ENCODE measurements around the gene PROK2.

PROK2 gene

DNA sequence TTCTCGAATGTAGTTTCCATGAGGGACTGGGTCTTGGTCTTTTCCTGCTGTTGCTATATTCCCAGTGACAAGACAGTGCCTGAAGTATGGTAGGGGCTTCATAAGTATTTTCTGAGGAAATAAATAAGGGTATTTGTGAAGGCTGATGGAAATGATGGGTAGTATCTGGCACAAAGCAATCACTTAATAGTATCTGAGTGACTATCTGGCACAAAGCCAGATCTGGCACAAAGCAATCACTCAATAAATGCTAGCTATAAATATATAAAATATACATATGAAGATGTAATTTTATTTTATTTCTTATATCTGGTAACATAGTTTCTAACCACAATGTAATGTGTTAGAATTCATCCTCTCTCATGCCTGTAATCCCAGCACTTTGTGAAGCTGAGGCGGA, 20.7 kb upstream of the PROK2 start:
- Histone ChIP-seq H3K9ac (ENCODE audit: low read length) (no peak overlapping the region), H3K79me1 (ENCODE audit: low read length) (no peaks in the 10 kb centered on the region), H4K8ac (ENCODE audit: low read depth, low read length) (no peak overlapping the region), H3K4me1 (ENCODE audit: control insufficient read depth in 1 of 2, insufficient read depth in 2 of 2, low read length in 2 of 2) (no peaks in the 10 kb centered on the region), H4K91ac (ENCODE audit: low read depth, low read length) (no peak overlapping the region), H3K23ac (ENCODE audit: low read length) (no peak overlapping the region), H2BK5ac (ENCODE audit: low read depth, low read length, poor library complexity) (no peak overlapping the region), H3K4ac (ENCODE audit: low read depth, low read length) (no peak overlapping the region), H3K4me2 (ENCODE audit: low read length) (no peak overlapping the region), H3K18ac (ENCODE audit: low read length) (no peak overlapping the region), H4K12ac (ENCODE audit: low read depth, low read length) (no peak overlapping the region), H3K36me3 (ENCODE audit: control insufficient read depth in 1 of 2, insufficient read depth in 2 of 2, low read length in 2 of 2) (no peaks in the 10 kb centered on the region), H3K27me3 (ENCODE audit: insufficient read depth, low read length) (no peaks in the 10 kb centered on the region), H2BK12ac (ENCODE audit: low read length) (no peak overlapping the region), H3K9me3 (ENCODE audit: insufficient read depth, low read depth, low read length) (peaks cover 2% of the 10 kb centered on the region), H3K14ac (ENCODE audit: low read length) (no peak overlapping the region), H3K79me2 (ENCODE audit: control insufficient read depth, insufficient read depth, low read length, poor library complexity) (no peaks in the 10 kb centered on the region), H2AK5ac (ENCODE audit: low read length) (no peak overlapping the region), H2AFZ (ENCODE audit: insufficient read depth, low read length, poor library complexity) (no peak overlapping the region), H3K27ac (ENCODE audit: low read depth, low read length) (no peak overlapping the region), H2BK120ac (ENCODE audit: insufficient read depth, low read length, poor library complexity) (no peak overlapping the region), H3K4me3 (ENCODE audit: low read depth, low read length) (no peak overlapping the region)
- no peak for DNase-seq
- WGBS (ENCODE audit: extremely low coverage, insufficient coverage, insufficient read length), result no CpG with 5 or more reads among the region's 2 CpGs

DNA sequence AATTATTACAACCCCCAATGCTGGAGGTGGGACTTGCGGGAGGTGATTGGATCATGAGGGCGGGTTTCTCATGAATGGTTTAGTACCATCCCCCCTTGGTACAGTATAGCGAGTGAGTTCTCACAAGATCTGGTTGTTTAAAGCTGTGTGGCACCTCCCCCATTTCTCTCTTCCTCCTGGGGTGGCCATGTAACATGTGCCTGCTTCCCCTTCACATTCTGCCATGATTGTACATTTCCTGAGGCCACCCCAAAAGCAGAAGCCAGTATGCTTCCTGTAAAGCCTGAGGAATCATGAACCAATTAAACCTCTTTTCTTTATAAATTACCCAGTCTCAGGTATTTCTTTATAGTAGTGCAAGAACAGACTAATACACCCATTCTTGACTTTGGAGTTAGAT, 20.3 kb upstream of the PROK2 start:
- no peak overlapping the region for H2BK120ac ChIP-seq (ENCODE audit: insufficient read depth, low read length, poor library complexity)
- no peaks in the 10 kb centered on the region for H3K27me3 ChIP-seq (ENCODE audit: insufficient read depth, low read length)
- H2AK5ac ChIP-seq (ENCODE audit: low read length), result no peak overlapping the region
- H4K91ac ChIP-seq (ENCODE audit: low read depth, low read length), result no peak overlapping the region
- no peak overlapping the region for H3K27ac ChIP-seq (ENCODE audit: low read depth, low read length)
- no peaks in the 10 kb centered on the region for H3K79me1 ChIP-seq (ENCODE audit: low read length)
- H3K4ac ChIP-seq (ENCODE audit: low read depth, low read length), result no peak overlapping the region
- no peak overlapping the region for H3K23ac ChIP-seq (ENCODE audit: low read length)
- H3K4me1 ChIP-seq (ENCODE audit: control insufficient read depth in 1 of 2, insufficient read depth in 2 of 2, low read length in 2 of 2), result no peaks in the 10 kb centered on the region
- H2BK5ac ChIP-seq (ENCODE audit: low read depth, low read length, poor library complexity), result no peak overlapping the region
- H3K36me3 ChIP-seq (ENCODE audit: control insufficient read depth in 1 of 2, insufficient read depth in 2 of 2, low read length in 2 of 2), result no peaks in the 10 kb centered on the region
- DNase-seq, result no peak
- peaks cover 2% of the 10 kb centered on the region for H3K9me3 ChIP-seq (ENCODE audit: insufficient read depth, low read depth, low read length)
- WGBS (ENCODE audit: extremely low coverage, insufficient coverage, insufficient read length), result no CpG with 5 or more reads among the region's 3 CpGs
- no peak overlapping the region for H3K4me2 ChIP-seq (ENCODE audit: low read length)
- no peak overlapping the region for H2AFZ ChIP-seq (ENCODE audit: insufficient read depth, low read length, poor library complexity)
- H3K79me2 ChIP-seq (ENCODE audit: control insufficient read depth, insufficient read depth, low read length, poor library complexity), result no peaks in the 10 kb centered on the region
- no peak overlapping the region for H2BK12ac ChIP-seq (ENCODE audit: low read length)
- H3K18ac ChIP-seq (ENCODE audit: low read length), result no peak overlapping the region
- no peak overlapping the region for H3K9ac ChIP-seq (ENCODE audit: low read length)
- no peak overlapping the region for H4K8ac ChIP-seq (ENCODE audit: low read depth, low read length)
- H4K12ac ChIP-seq (ENCODE audit: low read depth, low read length), result no peak overlapping the region
- no peak overlapping the region for H3K4me3 ChIP-seq (ENCODE audit: low read depth, low read length)
- no peak overlapping the region for H3K14ac ChIP-seq (ENCODE audit: low read length)

DNA sequence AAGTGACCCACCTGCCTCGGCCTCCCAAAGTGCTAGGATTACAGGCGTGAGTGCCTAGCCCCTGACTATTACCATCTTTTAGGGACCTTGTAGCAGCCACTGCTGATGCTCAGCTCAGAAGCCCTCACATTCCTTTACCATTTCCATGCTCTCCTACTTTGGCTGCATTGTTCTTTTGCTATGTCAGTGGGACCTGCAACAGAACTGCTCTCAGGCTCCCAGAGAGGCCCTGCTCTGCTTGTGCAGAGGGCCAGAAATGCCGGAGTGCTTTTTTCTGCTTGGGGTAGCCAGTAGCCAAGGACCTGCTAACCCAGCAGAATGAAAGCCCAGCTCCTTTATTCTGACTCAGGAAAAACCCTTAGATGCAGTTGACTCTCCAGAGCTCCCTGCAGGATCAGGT, 18.3 kb upstream of the PROK2 start:
- H3K4me3 ChIP-seq (ENCODE audit: low read depth, low read length), result no peak overlapping the region
- H3K23ac ChIP-seq (ENCODE audit: low read length), result no peak overlapping the region
- H3K18ac ChIP-seq (ENCODE audit: low read length), result no peak overlapping the region
- H2BK5ac ChIP-seq (ENCODE audit: low read depth, low read length, poor library complexity), result no peak overlapping the region
- H4K12ac ChIP-seq (ENCODE audit: low read depth, low read length), result no peak overlapping the region
- no peak overlapping the region for H3K27ac ChIP-seq (ENCODE audit: low read depth, low read length)
- H3K14ac ChIP-seq (ENCODE audit: low read length), result no peak overlapping the region
- H2AFZ ChIP-seq (ENCODE audit: insufficient read depth, low read length, poor library complexity), result no peak overlapping the region
- H3K4me1 ChIP-seq (ENCODE audit: control insufficient read depth in 1 of 2, insufficient read depth in 2 of 2, low read length in 2 of 2), result no peaks in the 10 kb centered on the region
- no peak overlapping the region for H2BK120ac ChIP-seq (ENCODE audit: insufficient read depth, low read length, poor library complexity)
- no peak overlapping the region for H2AK5ac ChIP-seq (ENCODE audit: low read length)
- H4K91ac ChIP-seq (ENCODE audit: low read depth, low read length), result no peak overlapping the region
- H3K79me2 ChIP-seq (ENCODE audit: control insufficient read depth, insufficient read depth, low read length, poor library complexity), result no peaks in the 10 kb centered on the region
- no peaks in the 10 kb centered on the region for H3K36me3 ChIP-seq (ENCODE audit: control insufficient read depth in 1 of 2, insufficient read depth in 2 of 2, low read length in 2 of 2)
- no CpG with 5 or more reads among the region's 3 CpGs for WGBS (ENCODE audit: extremely low coverage, insufficient coverage, insufficient read length)
- no peak overlapping the region for H3K4ac ChIP-seq (ENCODE audit: low read depth, low read length)
- no peak overlapping the region for H2BK12ac ChIP-seq (ENCODE audit: low read length)
- H3K4me2 ChIP-seq (ENCODE audit: low read length), result no peak overlapping the region
- no peak overlapping the region for H3K9ac ChIP-seq (ENCODE audit: low read length)
- H3K27me3 ChIP-seq (ENCODE audit: insufficient read depth, low read length), result no peaks in the 10 kb centered on the region
- no peaks in the 10 kb centered on the region for H3K9me3 ChIP-seq (ENCODE audit: insufficient read depth, low read depth, low read length)
- H4K8ac ChIP-seq (ENCODE audit: low read depth, low read length), result no peak overlapping the region
- no peak for DNase-seq
- no peaks in the 10 kb centered on the region for H3K79me1 ChIP-seq (ENCODE audit: low read length)

DNA sequence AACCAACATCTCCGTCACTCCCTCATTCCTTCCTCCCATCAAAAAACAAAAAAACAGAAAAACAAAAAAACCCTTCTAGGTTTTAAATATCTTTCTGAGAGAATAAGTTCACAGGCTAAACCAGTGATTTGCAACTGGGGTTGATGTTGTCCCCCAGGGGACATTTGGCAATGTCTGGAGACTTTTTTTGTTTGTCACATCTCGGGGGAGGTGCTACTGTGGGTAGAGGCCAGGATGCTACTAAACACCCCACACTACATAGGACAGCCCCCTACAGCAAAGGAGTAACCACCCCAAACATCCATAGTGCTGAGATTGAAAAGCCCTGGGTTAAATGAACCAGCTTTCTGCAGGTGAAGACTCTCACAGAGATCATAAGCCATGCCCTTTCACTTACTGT, 17.0 kb upstream of the PROK2 start:
- Histone ChIP-seq H3K79me1 (ENCODE audit: low read length) (no peaks in the 10 kb centered on the region), H2BK12ac (ENCODE audit: low read length) (no peak overlapping the region), H3K4me1 (ENCODE audit: control insufficient read depth in 1 of 2, insufficient read depth in 2 of 2, low read length in 2 of 2) (no peaks in the 10 kb centered on the region), H3K18ac (ENCODE audit: low read length) (no peak overlapping the region), H2BK5ac (ENCODE audit: low read depth, low read length, poor library complexity) (no peak overlapping the region), H3K36me3 (ENCODE audit: control insufficient read depth in 1 of 2, insufficient read depth in 2 of 2, low read length in 2 of 2) (no peaks in the 10 kb centered on the region), H4K8ac (ENCODE audit: low read depth, low read length) (no peak overlapping the region), H3K4ac (ENCODE audit: low read depth, low read length) (no peak overlapping the region), H3K27me3 (ENCODE audit: insufficient read depth, low read length) (no peaks in the 10 kb centered on the region), H2AK5ac (ENCODE audit: low read length) (no peak overlapping the region), H3K4me2 (ENCODE audit: low read length) (no peak overlapping the region), H4K12ac (ENCODE audit: low read depth, low read length) (no peak overlapping the region), H3K9ac (ENCODE audit: low read length) (no peak overlapping the region), H2AFZ (ENCODE audit: insufficient read depth, low read length, poor library complexity) (no peak overlapping the region), H3K4me3 (ENCODE audit: low read depth, low read length) (no peak overlapping the region), H3K79me2 (ENCODE audit: control insufficient read depth, insufficient read depth, low read length, poor library complexity) (no peaks in the 10 kb centered on the region), H3K14ac (ENCODE audit: low read length) (no peak overlapping the region), H2BK120ac (ENCODE audit: insufficient read depth, low read length, poor library complexity) (no peak overlapping the region), H3K27ac (ENCODE audit: low read depth, low read length) (no peak overlapping the region), H3K23ac (ENCODE audit: low read length) (no peak overlapping the region), H3K9me3 (ENCODE audit: insufficient read depth, low read depth, low read length) (no peaks in the 10 kb centered on the region), H4K91ac (ENCODE audit: low read depth, low read length) (no peak overlapping the region)
- 100% methylated on average over 1 of the region's 2 CpGs for WGBS (ENCODE audit: extremely low coverage, insufficient coverage, insufficient read length)
- no peak for DNase-seq

Measured in trophoblast cell (in vitro differentiated cells and primary cell).